ENCODE data around the gene LARP4.
A peak's percentile ranks its signal among the peaks of the same experiment; 100 is the strongest.
"Not testable (repeated sequence)": the region's sequence is repeated elsewhere in the genome, so short reads cannot be mapped to it uniquely, and the experiment has no call there.

Gene LARP4

DNA sequence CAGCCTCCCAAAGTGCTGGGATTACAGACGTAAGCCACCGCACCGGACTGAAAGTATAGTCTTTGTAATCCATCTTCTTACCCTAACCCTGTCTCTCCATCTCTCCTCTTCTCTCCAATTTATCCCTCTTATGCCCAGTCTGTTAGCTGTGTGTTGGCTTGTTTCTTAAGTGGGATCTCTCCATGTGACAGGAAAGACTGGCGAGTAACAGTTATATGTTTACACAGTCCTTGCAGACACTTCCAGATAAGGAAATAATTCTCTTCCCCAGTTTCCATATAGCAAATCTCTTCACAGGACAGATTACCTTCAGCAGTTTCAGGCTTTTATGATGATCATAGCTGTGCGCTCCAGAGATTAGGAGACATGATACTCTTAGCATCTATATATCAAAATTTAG is 88.1 kb downstream of the LARP4 start:
- H3K9ac ChIP-seq (ENCODE audit: low read depth, low read length), result no peak overlapping the region
- TF ChIP-seq EZH2 (IDR thresholded peaks at IDR 0.05; ENCODE audit: borderline replicate concordance, low read depth, low read length, severe bottlenecking), result no peak
- TF ChIP-seq, protein P1, sequence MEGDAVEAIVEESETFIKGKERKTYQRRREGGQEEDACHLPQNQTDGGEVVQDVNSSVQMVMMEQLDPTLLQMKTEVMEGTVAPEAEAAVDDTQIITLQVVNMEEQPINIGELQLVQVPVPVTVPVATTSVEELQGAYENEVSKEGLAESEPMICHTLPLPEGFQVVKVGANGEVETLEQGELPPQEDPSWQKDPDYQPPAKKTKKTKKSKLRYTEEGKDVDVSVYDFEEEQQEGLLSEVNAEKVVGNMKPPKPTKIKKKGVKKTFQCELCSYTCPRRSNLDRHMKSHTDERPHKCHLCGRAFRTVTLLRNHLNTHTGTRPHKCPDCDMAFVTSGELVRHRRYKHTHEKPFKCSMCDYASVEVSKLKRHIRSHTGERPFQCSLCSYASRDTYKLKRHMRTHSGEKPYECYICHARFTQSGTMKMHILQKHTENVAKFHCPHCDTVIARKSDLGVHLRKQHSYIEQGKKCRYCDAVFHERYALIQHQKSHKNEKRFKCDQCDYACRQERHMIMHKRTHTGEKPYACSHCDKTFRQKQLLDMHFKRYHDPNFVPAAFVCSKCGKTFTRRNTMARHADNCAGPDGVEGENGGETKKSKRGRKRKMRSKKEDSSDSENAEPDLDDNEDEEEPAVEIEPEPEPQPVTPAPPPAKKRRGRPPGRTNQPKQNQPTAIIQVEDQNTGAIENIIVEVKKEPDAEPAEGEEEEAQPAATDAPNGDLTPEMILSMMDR (IDR thresholded peaks at IDR 0.05; ENCODE audit: borderline replicate concordance, extremely low read depth, low read length, poor library complexity, severe bottlenecking), result no peak
- no peak overlapping the region for H3K27ac ChIP-seq (ENCODE audit: low read length)
- peaks cover 14% of the 10 kb centered on the region for H3K9me3 ChIP-seq (ENCODE audit: insufficient read depth, low read length, severe bottlenecking)
- no peaks in the 10 kb centered on the region for H3K79me2 ChIP-seq (ENCODE audit: insufficient read depth, low read length)
- ATAC-seq (ENCODE audit: insufficient read depth, low read depth) (no peak), DNase-seq (no peak)
- no peaks in the 10 kb centered on the region for H3K36me3 ChIP-seq (ENCODE audit: insufficient read depth, low read length)
- no peak overlapping the region for H2AFZ ChIP-seq (ENCODE audit: low read depth, low read length)
- no peaks in the 10 kb centered on the region for H3K4me1 ChIP-seq (ENCODE audit: insufficient read depth, low read length)
- no peak overlapping the region for H3K4me3 ChIP-seq (ENCODE audit: low read depth in 1 of 2, low read length in 2 of 2)
- no peaks in the 10 kb centered on the region for H3K27me3 ChIP-seq (ENCODE audit: insufficient read depth, low read length, poor library complexity)
- no peaks in the 10 kb centered on the region for H4K20me1 ChIP-seq (ENCODE audit: insufficient read depth, low read length)
- H3K4me2 ChIP-seq (ENCODE audit: insufficient read depth, low read length), result no peak overlapping the region

DNA sequence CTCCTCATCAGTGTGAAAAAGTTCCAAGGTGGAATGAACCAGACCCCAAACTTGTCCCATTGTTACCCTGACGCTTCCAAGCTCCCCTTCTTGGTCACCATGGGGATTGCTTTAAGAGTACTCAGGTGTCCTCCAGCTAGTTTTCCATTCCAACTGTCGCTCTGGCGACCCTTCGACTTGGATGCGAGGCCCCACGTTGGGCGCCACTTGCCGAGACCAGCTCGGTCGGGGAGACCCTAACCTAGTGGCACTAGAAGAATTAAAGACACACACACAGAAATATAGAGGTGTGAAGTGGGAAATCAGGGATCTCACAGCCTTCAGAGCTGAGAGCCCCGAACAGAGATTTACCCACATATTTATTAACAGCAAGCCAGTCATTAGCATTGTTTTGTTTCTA is 97.4 kb downstream of the LARP4 start:
- not testable (repeated sequence) for H3K4me1 ChIP-seq (ENCODE audit: insufficient read depth, low read length); H3K27me3 ChIP-seq (ENCODE audit: insufficient read depth, low read length, poor library complexity); ATAC-seq (ENCODE audit: insufficient read depth, low read depth); H3K4me3 ChIP-seq (ENCODE audit: low read depth in 1 of 2, low read length in 2 of 2); H3K27ac ChIP-seq (ENCODE audit: low read length); H4K20me1 ChIP-seq (ENCODE audit: insufficient read depth, low read length); H3K9ac ChIP-seq (ENCODE audit: low read depth, low read length); H3K4me2 ChIP-seq (ENCODE audit: insufficient read depth, low read length); H3K79me2 ChIP-seq (ENCODE audit: insufficient read depth, low read length); H3K36me3 ChIP-seq (ENCODE audit: insufficient read depth, low read length); H2AFZ ChIP-seq (ENCODE audit: low read depth, low read length)
- peak; percentile 36 for DNase-seq
- H3K9me3 ChIP-seq (ENCODE audit: insufficient read depth, low read length, severe bottlenecking), result peaks cover 22% of the 10 kb centered on the region

DNA sequence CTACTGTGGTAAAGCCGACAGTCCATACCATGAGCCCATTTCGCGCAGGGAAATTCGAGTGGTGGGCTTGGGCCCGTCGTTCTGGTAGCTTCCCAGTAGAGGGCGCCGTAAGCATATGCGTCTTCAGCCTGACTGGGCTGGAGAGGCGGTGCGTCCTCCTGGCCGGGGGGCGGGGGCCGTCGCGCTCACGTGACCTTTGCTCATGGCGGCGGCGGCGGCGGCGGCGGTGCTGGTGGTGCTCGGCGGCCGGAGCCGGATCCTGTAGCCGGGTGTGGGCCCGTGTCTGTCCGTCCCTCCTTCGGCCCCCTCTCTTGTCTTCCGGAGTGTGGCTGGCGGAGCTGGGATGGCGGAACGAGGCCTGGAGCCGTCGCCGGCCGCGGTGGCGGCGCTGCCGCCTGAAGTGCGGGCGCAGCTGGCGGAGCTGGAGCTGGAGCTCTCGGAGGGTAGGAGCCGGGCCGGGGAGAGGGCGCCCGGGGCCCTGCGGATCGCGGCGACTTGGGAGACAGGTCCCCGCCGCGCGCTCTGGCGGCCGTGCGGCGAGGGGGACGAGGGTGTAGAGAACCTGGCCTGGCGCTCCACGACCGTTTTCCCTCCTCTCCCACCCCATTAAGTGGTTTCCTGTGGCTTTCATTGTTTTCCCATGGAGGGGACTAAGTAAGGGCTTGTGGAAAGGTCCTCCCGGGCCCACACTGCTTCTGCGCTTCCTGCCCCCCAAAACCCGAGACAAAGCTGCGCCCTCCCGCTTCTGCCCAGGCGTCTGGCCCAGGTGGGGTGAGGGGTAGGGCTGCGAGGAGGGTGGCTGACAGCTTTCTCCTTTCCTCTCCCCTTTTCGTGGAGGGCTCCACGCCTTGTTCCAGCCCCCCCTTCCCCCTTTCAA is 104.4 kb downstream of the LARP4 start, which contains the start of gene DIP2B:
TSS of gene DIP2B (plus strand) at position 188 of the 877 bp plus-strand sequence. CDS start at position 344, 156 bp downstream.
- peaks cover 52% of the 10 kb centered on the region for H3K79me2 ChIP-seq (ENCODE audit: insufficient read depth, low read length)
- H3K27me3 ChIP-seq (ENCODE audit: insufficient read depth, low read length, poor library complexity), result no peaks in the 10 kb centered on the region
- H2AFZ ChIP-seq (ENCODE audit: low read depth, low read length), result peak within 1 kb of the TSS; percentile 90
- ATAC-seq (ENCODE audit: insufficient read depth, low read depth) (peak; percentile 87), DNase-seq (peak; percentile 94)
- peaks cover 32% of the 10 kb centered on the region for H3K4me1 ChIP-seq (ENCODE audit: insufficient read depth, low read length)
- no peak for TF ChIP-seq EZH2 (IDR thresholded peaks at IDR 0.05; ENCODE audit: borderline replicate concordance, low read depth, low read length, severe bottlenecking)
- TF ChIP-seq, protein P1 (IDR thresholded peaks at IDR 0.05; ENCODE audit: borderline replicate concordance, extremely low read depth, low read length, poor library complexity, severe bottlenecking), result peak; percentile 97
- no peaks in the 10 kb centered on the region; the same call in 1 of the 2 replicates for H3K36me3 ChIP-seq (ENCODE audit: insufficient read depth, low read length)
- H3K4me2 ChIP-seq (ENCODE audit: insufficient read depth, low read length), result peak within 1 kb of the TSS; percentile 89
- peak within 1 kb of the TSS; percentile 86 for H3K9ac ChIP-seq (ENCODE audit: low read depth, low read length)
- peak within 1 kb of the TSS; percentile 87 to 97 for H3K4me3 ChIP-seq (ENCODE audit: low read depth in 1 of 2, low read length in 2 of 2)
- H3K9me3 ChIP-seq (ENCODE audit: insufficient read depth, low read length, severe bottlenecking), result peaks cover 4% of the 10 kb centered on the region
- H4K20me1 ChIP-seq (ENCODE audit: insufficient read depth, low read length), result peaks cover 14% of the 10 kb centered on the region; the same call in 1 of the 2 replicates
- peak within 1 kb of the TSS; percentile 78 for H3K27ac ChIP-seq (ENCODE audit: low read length)

All from DND-41 (cell line).